Measurements from ENCODE around the gene SYT12.

The SYT12 gene

GRCh38 chr11:67060111-67060522 lies 37.2 kb downstream of the SYT12 start:
- DNase-seq (ENCODE audit: low spot score): no peak
- Mint-ChIP-seq H3K9me3 (no peaks in the 10 kb centered on the region), H3K27ac (no peak overlapping the region), H3K4me1 (ENCODE audit: low read depth) (peaks cover 6% of the 10 kb centered on the region), H3K36me3 (ENCODE audit: low read depth) (no peaks in the 10 kb centered on the region), H3K4me3 (no peak overlapping the region), H3K27me3 (ENCODE audit: low read depth) (peaks cover 4% of the 10 kb centered on the region)

GRCh38 chr11:67062526-67063373 lies 39.8 kb downstream of the SYT12 start:
- no peak overlapping the region for H3K27ac Mint-ChIP-seq

GRCh38 chr11:67066333-67066709 lies 43.4 kb downstream of the SYT12 start:
- Mint-ChIP-seq H3K9me3 (no peaks in the 10 kb centered on the region), H3K36me3 (ENCODE audit: low read depth) (no peaks in the 10 kb centered on the region), H3K4me3 (no peak overlapping the region), H3K4me1 (ENCODE audit: low read depth) (no peaks in the 10 kb centered on the region), H3K27me3 (ENCODE audit: low read depth) (peaks cover 8% of the 10 kb centered on the region), H3K27ac (no peak overlapping the region)
- DNase-seq (ENCODE audit: low spot score): no peak

More at GRCh38 chr11:67062526-67063373, 39.8 kb downstream of the SYT12 start:
- Mint-ChIP-seq H3K36me3 (ENCODE audit: low read depth) (no peaks in the 10 kb centered on the region), H3K4me1 (ENCODE audit: low read depth) (no peaks in the 10 kb centered on the region), H3K27me3 (ENCODE audit: low read depth) (no peaks in the 10 kb centered on the region), H3K4me3 (no peak overlapping the region), H3K9me3 (no peaks in the 10 kb centered on the region)
- DNase-seq (ENCODE audit: low spot score): no peak

GRCh38 chr11:67071420-67072284 lies 48.7 kb downstream of the SYT12 start:
- Mint-ChIP-seq H3K4me1 (ENCODE audit: low read depth) (no peaks in the 10 kb centered on the region), H3K27ac (no peak overlapping the region), H3K4me3 (peak overlapping the region; percentile 57), H3K9me3 (no peaks in the 10 kb centered on the region), H3K27me3 (ENCODE audit: low read depth) (peaks cover 8% of the 10 kb centered on the region), H3K36me3 (ENCODE audit: low read depth) (no peaks in the 10 kb centered on the region)
- DNase-seq (ENCODE audit: low spot score): peak; percentile 77

DNA sequence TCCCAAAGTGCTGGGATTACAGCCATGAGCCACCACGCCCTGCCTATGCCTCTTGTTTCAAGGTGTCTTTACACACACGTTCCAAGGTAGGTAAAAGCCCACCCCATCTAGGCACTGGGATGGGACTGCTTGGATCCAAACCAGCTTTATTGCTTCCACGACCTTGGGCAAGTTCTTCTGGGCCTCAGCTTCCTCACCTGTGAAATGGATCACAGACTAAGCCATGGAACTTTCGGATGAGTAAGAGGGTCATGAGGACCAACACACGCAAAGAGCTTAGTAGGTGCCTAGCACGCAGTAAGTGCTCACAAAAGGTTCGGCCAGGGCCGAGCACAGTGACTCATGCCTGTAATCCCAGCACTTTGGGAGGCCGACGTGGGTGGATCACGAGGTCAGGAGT lies 49.4 kb downstream of the SYT12 start:
- no peaks in the 10 kb centered on the region for H3K9me3 Mint-ChIP-seq
- no peak for DNase-seq (ENCODE audit: low spot score)
- H3K27ac Mint-ChIP-seq: no peak overlapping the region
- H3K27me3 Mint-ChIP-seq (ENCODE audit: low read depth): peaks cover 8% of the 10 kb centered on the region
- no peak overlapping the region for H3K4me3 Mint-ChIP-seq
- H3K36me3 Mint-ChIP-seq (ENCODE audit: low read depth): no peaks in the 10 kb centered on the region
- no peaks in the 10 kb centered on the region for H3K4me1 Mint-ChIP-seq (ENCODE audit: low read depth)

GRCh38 chr11:67073908-67074307 lies 51.0 kb downstream of the SYT12 start:
- H3K9me3 Mint-ChIP-seq: no peaks in the 10 kb centered on the region
- no peak for DNase-seq (ENCODE audit: low spot score)
- no peak overlapping the region for H3K27ac Mint-ChIP-seq

DNA sequence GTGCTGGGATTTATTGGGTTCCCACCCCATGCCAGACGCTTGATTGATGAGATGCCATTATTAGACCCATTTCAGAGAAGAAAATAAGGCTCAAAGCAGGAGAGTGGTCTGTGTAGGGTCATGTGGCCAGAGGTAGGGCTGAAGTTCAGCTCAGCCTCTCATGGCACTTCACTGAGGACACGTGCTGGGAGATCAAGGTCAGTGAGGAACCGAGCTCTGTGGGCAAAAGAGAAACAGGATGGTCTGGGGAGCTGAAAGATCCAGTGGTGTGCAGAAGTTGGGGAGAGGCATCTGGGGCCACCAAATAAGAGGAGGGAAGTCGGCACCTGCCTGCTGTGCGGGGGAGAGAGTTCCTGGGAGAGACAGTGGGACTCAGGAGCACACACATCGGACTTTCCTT lies 53.3 kb downstream of the SYT12 start:
- no peak overlapping the region for H3K27ac Mint-ChIP-seq

More at GRCh38 chr11:67073908-67074307, 51.0 kb downstream of the SYT12 start:
- Mint-ChIP-seq H3K36me3 (ENCODE audit: low read depth) (no peaks in the 10 kb centered on the region), H3K4me3 (no peak overlapping the region), H3K27me3 (ENCODE audit: low read depth) (peaks cover 8% of the 10 kb centered on the region), H3K4me1 (ENCODE audit: low read depth) (no peaks in the 10 kb centered on the region)

DNA sequence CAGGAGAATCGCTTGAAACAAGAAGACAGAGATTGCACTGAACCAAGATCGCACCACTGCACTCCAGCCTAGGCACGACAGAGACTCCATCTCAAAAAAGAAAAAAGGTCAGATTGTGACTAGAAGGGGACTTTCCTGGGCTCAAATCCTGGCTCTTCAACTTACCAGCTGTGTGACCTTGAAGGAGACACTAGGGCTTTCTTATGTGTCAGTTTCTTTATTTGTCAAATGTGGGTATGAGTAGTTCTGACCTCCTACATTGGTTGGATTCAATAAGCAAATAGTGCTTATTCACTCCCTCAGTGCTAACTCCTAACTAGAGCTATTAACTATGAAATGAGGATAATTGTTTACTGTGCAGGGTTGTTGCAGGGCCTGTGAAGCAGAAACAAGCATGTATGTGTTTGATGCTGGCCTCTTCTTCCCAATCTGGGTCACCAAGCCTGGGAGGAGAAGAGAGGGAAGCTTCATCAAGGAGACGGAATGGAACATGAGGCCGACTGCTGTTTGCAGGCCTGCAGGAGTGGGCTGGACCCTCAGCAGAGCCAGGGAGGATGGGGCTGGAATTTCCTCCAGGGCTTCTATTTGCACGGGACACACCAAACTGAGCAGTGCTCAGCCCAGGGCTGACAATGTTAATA lies 56.3 kb downstream of the SYT12 start:
- no peak overlapping the region for H3K4me3 Mint-ChIP-seq
- no peaks in the 10 kb centered on the region for H3K9me3 Mint-ChIP-seq
- H3K36me3 Mint-ChIP-seq (ENCODE audit: low read depth): no peaks in the 10 kb centered on the region
- H3K4me1 Mint-ChIP-seq (ENCODE audit: low read depth): peaks cover 9% of the 10 kb centered on the region
- no peak overlapping the region for H3K27ac Mint-ChIP-seq
- no peak for DNase-seq (ENCODE audit: low spot score)
- no peaks in the 10 kb centered on the region for H3K27me3 Mint-ChIP-seq (ENCODE audit: low read depth)

More for the DNA sequence above, 53.3 kb downstream of the SYT12 start:
- no peak for DNase-seq (ENCODE audit: low spot score)
- Mint-ChIP-seq H3K4me3 (no peak overlapping the region), H3K4me1 (ENCODE audit: low read depth) (no peaks in the 10 kb centered on the region), H3K9me3 (no peaks in the 10 kb centered on the region), H3K27me3 (ENCODE audit: low read depth) (no peaks in the 10 kb centered on the region), H3K36me3 (ENCODE audit: low read depth) (no peaks in the 10 kb centered on the region)

DNA sequence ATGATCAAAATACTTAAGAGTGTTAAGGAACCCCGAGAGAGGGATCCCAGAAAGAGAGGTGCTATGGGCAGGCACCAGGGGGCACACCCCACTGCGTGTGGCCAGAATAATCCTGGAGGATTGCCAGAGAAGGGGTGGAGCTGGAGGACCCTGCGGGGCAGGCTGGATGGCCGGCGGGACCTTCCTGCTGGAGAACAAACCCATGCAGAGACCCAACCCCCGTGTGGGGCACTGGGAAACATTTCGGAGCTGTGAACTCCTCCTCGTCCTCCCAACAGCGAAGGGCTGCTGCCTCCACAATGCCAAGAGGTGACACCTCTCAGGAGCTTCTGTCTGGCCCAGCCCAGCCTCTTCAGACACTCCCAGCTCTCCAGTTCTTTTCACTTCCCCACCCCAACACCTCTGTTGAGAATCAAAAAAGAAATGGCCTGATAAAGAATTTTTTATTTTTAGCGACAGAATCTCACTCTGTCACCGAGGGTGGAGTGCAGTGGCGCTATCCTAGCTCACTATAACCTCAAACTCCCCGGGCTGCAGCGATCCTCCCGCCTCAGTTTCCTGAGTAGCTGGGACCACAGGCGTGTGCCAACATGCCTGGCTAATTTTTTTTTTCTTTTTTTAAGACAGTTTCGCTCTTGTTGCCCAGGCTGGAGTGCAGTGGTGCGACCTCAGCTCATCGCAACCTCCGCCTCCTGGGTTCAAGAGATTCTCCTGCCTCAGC lies 59.3 kb downstream of the SYT12 start:
- peaks cover 9% of the 10 kb centered on the region for H3K4me1 Mint-ChIP-seq (ENCODE audit: low read depth)
- no peak overlapping the region for H3K4me3 Mint-ChIP-seq
- no peaks in the 10 kb centered on the region for H3K36me3 Mint-ChIP-seq (ENCODE audit: low read depth)
- no peak overlapping the region for H3K27ac Mint-ChIP-seq
- H3K27me3 Mint-ChIP-seq (ENCODE audit: low read depth): no peaks in the 10 kb centered on the region
- no peaks in the 10 kb centered on the region for H3K9me3 Mint-ChIP-seq
- no peak for DNase-seq (ENCODE audit: low spot score)

- no peak overlapping the region for H3K27ac Mint-ChIP-seq
- no peak for DNase-seq (ENCODE audit: low spot score)
- H3K36me3 Mint-ChIP-seq (ENCODE audit: low read depth): no peaks in the 10 kb centered on the region
- no peaks in the 10 kb centered on the region for H3K27me3 Mint-ChIP-seq (ENCODE audit: low read depth)
- no peak overlapping the region for H3K4me3 Mint-ChIP-seq
- H3K9me3 Mint-ChIP-seq: no peaks in the 10 kb centered on the region
- H3K4me1 Mint-ChIP-seq (ENCODE audit: low read depth): peaks cover 9% of the 10 kb centered on the region
Observed at GRCh38 chr11:67083786-67084366, 60.9 kb downstream of the SYT12 start.

GRCh38 chr11:67085617-67086016 lies 62.7 kb downstream of the SYT12 start:
- H3K36me3 Mint-ChIP-seq (ENCODE audit: low read depth): no peaks in the 10 kb centered on the region
- no peak overlapping the region for H3K27ac Mint-ChIP-seq
- DNase-seq (ENCODE audit: low spot score): no peak

GRCh38 chr11:67090717-67091116 lies 67.8 kb downstream of the SYT12 start:
- Mint-ChIP-seq H3K4me1 (ENCODE audit: low read depth) (no peaks in the 10 kb centered on the region), H3K27me3 (ENCODE audit: low read depth) (no peaks in the 10 kb centered on the region), H3K4me3 (no peak overlapping the region), H3K36me3 (ENCODE audit: low read depth) (no peaks in the 10 kb centered on the region), H3K27ac (no peak overlapping the region), H3K9me3 (no peaks in the 10 kb centered on the region)
- no peak for DNase-seq (ENCODE audit: low spot score)

More at GRCh38 chr11:67085617-67086016, 62.7 kb downstream of the SYT12 start:
- H3K27me3 Mint-ChIP-seq (ENCODE audit: low read depth): no peaks in the 10 kb centered on the region
- no peaks in the 10 kb centered on the region for H3K9me3 Mint-ChIP-seq
- no peak overlapping the region for H3K4me3 Mint-ChIP-seq
- H3K4me1 Mint-ChIP-seq (ENCODE audit: low read depth): peaks cover 9% of the 10 kb centered on the region

GRCh38 chr11:67095214-67095507 lies 72.2 kb downstream of the SYT12 start:
- DNase-seq (ENCODE audit: low spot score): no peak
- H3K4me1 Mint-ChIP-seq (ENCODE audit: low read depth): peaks cover 10% of the 10 kb centered on the region
- H3K9me3 Mint-ChIP-seq: no peaks in the 10 kb centered on the region
- no peak overlapping the region for H3K4me3 Mint-ChIP-seq
- H3K27me3 Mint-ChIP-seq (ENCODE audit: low read depth): no peaks in the 10 kb centered on the region
- no peak overlapping the region for H3K27ac Mint-ChIP-seq
- H3K36me3 Mint-ChIP-seq (ENCODE audit: low read depth): no peaks in the 10 kb centered on the region

All from T-helper 2 cell treated with Interferon-gamma antibody and Interleukin-4, amounts not matched to agents 5 μg/mL and 100 μg/mL, for 36 hours (primary cell).